Measurements from ENCODE around the gene COPS2.
A peak's percentile ranks its signal among the peaks of the same experiment; 100 is the strongest.

The COPS2 gene

DNA sequence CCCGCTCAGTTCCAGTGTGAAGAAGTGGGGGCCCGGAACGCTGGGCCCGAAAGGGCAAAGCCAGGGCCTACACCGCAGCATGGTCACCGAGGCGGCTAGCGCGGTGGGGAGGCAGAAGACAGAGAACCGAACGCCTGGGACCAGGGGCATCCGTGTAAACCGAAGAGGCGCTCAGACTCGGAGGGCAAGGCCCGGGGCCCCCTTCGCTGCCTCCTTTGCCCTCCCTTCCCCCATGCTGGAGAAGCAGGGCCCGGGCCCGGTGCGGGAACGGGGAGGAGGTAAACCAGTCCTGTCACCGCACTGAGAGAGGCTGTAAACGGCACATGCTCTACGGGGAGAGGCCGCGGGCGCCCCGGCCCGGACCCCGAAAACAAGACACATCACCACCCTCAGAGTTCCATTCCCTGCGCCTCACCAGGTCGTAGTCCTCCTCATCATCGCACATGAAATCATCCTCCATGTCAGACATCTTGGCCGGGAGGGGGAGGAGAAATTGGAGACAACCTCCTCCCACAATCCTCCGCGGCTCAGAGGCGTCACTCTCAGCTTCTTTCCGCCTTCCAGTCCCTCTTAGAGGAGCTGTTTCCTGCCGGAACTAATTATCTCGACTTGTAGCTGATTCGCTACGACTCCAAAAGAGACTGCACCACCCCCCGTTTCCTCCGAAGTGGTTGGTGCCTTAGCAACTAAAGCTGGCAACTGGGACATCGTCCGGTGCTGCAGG lies at the start of gene COPS2:
COPS2 (minus strand) TSS at position 490 of the 724 bp plus-strand sequence; CDS start at position 469, 21 bp downstream.
- DNase-seq (ENCODE audit: extremely low spot score): peak; percentile 88
- TF ChIP-seq, protein P1, sequence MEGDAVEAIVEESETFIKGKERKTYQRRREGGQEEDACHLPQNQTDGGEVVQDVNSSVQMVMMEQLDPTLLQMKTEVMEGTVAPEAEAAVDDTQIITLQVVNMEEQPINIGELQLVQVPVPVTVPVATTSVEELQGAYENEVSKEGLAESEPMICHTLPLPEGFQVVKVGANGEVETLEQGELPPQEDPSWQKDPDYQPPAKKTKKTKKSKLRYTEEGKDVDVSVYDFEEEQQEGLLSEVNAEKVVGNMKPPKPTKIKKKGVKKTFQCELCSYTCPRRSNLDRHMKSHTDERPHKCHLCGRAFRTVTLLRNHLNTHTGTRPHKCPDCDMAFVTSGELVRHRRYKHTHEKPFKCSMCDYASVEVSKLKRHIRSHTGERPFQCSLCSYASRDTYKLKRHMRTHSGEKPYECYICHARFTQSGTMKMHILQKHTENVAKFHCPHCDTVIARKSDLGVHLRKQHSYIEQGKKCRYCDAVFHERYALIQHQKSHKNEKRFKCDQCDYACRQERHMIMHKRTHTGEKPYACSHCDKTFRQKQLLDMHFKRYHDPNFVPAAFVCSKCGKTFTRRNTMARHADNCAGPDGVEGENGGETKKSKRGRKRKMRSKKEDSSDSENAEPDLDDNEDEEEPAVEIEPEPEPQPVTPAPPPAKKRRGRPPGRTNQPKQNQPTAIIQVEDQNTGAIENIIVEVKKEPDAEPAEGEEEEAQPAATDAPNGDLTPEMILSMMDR (IDR thresholded peaks at IDR 0.05; ENCODE audit: control extremely low read depth, extremely low read depth, low read depth, missing control alignments): no peak
- ChIA-PET CTCF (interaction anchor here (0.9 to 2.3 kb wide), 5 partner anchors 9 to 1721 kb away, joined by 3 to 10 read pairs (median 5); partner anchors contain the start of gene GALK2), POLR2A (interaction anchor here (1.7 kb wide), 1 partner anchor 15 kb away, joined by 10 read pairs; the partner anchor contains the start of gene GALK2)

DNA sequence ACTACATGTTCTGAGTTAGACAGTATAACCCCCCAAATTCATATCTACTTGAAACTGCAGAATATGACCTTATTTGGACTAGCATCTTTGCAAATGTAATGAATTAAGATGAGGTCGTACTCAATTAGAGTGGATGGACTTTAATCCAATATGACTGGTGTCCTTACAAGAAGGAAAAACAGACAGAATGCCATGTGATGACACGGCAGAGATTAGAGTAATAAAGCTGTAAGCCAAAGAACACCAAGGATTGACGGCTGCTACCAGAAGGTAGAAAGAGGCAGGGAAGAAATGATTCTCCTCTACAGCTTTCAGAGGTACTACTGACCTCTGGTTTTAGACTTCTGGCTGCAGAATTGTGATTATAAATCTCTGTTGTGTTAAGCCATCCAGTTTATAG lies 44.9 kb upstream of the COPS2 start:
- no peak for DNase-seq (ENCODE audit: extremely low spot score)
- ChIA-PET POLR2A (no interaction called here), CTCF (interaction anchor here (1.0 to 1.6 kb wide), 3 partner anchors 13 to 35 kb away, joined by 3 to 4 read pairs (median 3); no protein-coding TSS in a partner anchor)
- TF ChIP-seq, protein P1 (IDR thresholded peaks at IDR 0.05; ENCODE audit: control extremely low read depth, extremely low read depth, low read depth, missing control alignments): no peak

DNA sequence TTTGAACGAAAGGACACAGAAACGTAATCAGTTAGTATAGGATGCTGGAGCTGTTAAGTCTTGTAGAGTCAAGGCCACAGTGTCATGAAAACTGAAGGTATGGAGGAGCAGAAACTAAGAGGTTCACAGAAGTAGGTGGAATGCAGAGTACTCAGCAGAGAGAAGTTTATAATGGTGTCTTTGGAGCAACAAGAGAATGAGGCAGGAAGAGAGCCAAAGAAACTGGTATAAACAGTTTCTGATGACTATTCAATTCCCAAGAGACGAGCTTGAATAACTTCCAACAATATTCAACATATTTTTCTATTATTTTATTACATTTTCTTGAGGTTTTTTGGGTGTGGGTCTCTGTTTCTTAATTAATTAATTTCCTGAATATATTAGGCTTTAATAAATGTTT lies 44.3 kb upstream of the COPS2 start:
- ChIA-PET CTCF (interaction anchor here (0.9 to 1.2 kb wide), 2 partner anchors 12 to 17 kb away, joined by 3 read pairs; no protein-coding TSS in a partner anchor), POLR2A (no interaction called here)
- TF ChIP-seq, protein P1 (IDR thresholded peaks at IDR 0.05; ENCODE audit: control extremely low read depth, extremely low read depth, low read depth, missing control alignments): no peak
- DNase-seq (ENCODE audit: extremely low spot score): no peak

DNA sequence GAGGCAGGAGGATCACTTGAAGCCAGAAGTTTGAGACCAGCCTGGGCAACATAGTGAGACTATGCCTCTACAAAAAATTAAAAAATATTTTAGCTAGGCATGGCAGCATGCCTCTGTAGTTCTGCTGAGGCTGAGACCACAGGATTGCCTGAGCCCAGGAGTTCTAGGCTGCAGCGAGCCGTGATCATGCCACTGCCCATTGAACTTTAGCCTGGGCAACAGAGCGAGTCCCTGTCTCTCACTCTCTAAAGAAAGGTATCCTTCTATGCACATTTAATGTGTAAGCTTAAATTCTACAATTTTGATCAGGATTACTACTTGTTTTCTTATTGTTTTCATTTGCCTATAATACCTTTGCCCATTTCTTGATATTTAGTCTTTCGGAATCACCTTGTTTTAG lies 41.5 kb upstream of the COPS2 start:
- TF ChIP-seq, protein P1 (IDR thresholded peaks at IDR 0.05; ENCODE audit: control extremely low read depth, extremely low read depth, low read depth, missing control alignments): no peak
- DNase-seq (ENCODE audit: extremely low spot score): no peak
- CTCF ChIA-PET: no interaction called here
- POLR2A ChIA-PET: no interaction called here

DNA sequence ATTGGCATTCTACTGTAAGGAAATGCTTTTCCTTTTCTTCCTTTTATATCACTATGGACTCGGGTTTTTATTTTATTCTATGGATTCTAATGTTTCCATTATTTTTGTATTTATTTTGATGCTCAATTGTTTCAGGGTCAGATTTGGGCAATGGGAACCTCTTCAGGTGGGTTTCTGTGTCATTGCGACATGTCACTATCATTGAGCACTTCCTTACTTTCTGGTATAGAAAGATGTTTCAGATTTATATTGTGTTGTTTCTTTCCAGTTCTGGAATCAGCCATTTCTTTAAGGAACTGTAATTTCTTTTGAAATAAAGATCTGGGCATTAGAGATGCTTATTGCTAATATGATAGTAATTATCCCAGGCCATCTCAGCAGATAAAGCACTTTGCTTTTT lies 36.5 kb upstream of the COPS2 start:
- ChIA-PET CTCF (no interaction called here), POLR2A (no interaction called here)
- TF ChIP-seq, protein P1 (IDR thresholded peaks at IDR 0.05; ENCODE audit: control extremely low read depth, extremely low read depth, low read depth, missing control alignments): no peak
- no peak for DNase-seq (ENCODE audit: extremely low spot score)

DNA sequence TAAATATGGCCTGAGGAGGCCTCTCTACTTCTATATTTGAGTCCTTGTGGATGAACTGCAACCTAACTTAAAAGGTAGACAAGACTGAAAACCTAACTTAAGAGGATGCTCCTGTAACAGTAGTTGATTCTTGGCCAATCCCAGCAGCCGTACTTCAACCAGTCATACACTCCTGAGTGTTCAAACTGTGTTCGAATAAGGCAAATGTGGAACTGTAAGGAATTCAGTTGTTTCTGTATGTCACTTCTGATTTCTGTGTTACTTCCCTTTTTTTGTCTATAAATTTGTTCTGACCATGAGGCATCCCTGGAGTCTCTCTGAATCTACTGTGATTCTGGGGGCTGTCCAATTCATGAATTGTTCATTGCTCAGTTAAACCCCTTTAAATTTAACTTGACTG lies 35.2 kb upstream of the COPS2 start:
- ChIA-PET POLR2A (no interaction called here), CTCF (no interaction called here)
- TF ChIP-seq, protein P1 (IDR thresholded peaks at IDR 0.05; ENCODE audit: control extremely low read depth, extremely low read depth, low read depth, missing control alignments): no peak
- no peak for DNase-seq (ENCODE audit: extremely low spot score)

Measured in GM10248 (cell line).